Measurements from ENCODE around the gene NTSR1.

GRCh38 chr20:62666736-62667529, 41.7 kb upstream of the NTSR1 start:
- TF ChIP-seq CTCF (IDR thresholded peaks at IDR 0.05; ENCODE audit: poor library complexity, severe bottlenecking) (no peak), EZH2 (IDR thresholded peaks at IDR 0.05; ENCODE audit: borderline replicate concordance, insufficient read depth, low read length, poor library complexity, severe bottlenecking) (no peak), RAD21 (conservative IDR thresholded peaks at IDR 0.05) (no peak), POLR2AphosphoS5 (IDR thresholded peaks at IDR 0.05) (no peak), TAF1 (IDR thresholded peaks at IDR 0.05; ENCODE audit: low read depth) (no peak), EP300 (conservative IDR thresholded peaks at IDR 0.05; ENCODE audit: poor library complexity, severe bottlenecking) (no peak), MXI1 (conservative IDR thresholded peaks at IDR 0.05; ENCODE audit: poor library complexity, severe bottlenecking) (no peak)

All from neural cell (in vitro differentiated cells).